GM18505 (cell line): Measurements from ENCODE around the gene LGALS3.

Experiments
- ATAC-seq: cut with Tn5 transposase; IDR thresholded peaks from one replicate; pipeline ENCODE4 v1.9.1; 2021; ENCODE audit not compliant: unreplicated experiment
- POLR2A ChIP-seq: IDR thresholded peaks from 4 replicates; pipeline ENCODE4 v1.6.1; 2011; ENCODE audit warnings: borderline replicate concordance; ENCODE audit not compliant: insufficient read depth, insufficient read length; ENCODE audit errors: extremely low read depth

The LGALS3 gene

GRCh38 chr14:55129428-55130195 is 560 bp downstream of the LGALS3 start:
- peak; percentile 51 for ATAC-seq
- TF ChIP-seq POLR2A, result peak; percentile 32

GRCh38 chr14:55130196-55130550 is 1.1 kb downstream of the LGALS3 start:
- no peak for TF ChIP-seq POLR2A
- ATAC-seq, result no peak

- ATAC-seq, result no peak
- TF ChIP-seq POLR2A, result no peak
Observed at GRCh38 chr14:55131370-55132137, 2.5 kb downstream of the LGALS3 start.

- TF ChIP-seq POLR2A, result no peak
- no peak for ATAC-seq
Observed at GRCh38 chr14:55133416-55133815, 4.4 kb downstream of the LGALS3 start.

- TF ChIP-seq POLR2A, result no peak
- ATAC-seq, result no peak
Observed at GRCh38 chr14:55136241-55136640, 7.2 kb downstream of the LGALS3 start.

- no peak for ATAC-seq
- TF ChIP-seq POLR2A, result no peak
Observed at GRCh38 chr14:55136885-55137786, 8.1 kb downstream of the LGALS3 start.

GRCh38 chr14:55138091-55138490 is 9.0 kb downstream of the LGALS3 start:
- TF ChIP-seq POLR2A, result no peak
- ATAC-seq, result no peak

GRCh38 chr14:55139141-55139540 is 10.1 kb downstream of the LGALS3 start:
- ATAC-seq, result no peak
- TF ChIP-seq POLR2A, result no peak

- ATAC-seq, result no peak
- no peak for TF ChIP-seq POLR2A
Observed at GRCh38 chr14:55139696-55140509, 10.9 kb downstream of the LGALS3 start.

- no peak for TF ChIP-seq POLR2A
- ATAC-seq, result no peak
Observed at GRCh38 chr14:55141825-55142224, 12.8 kb downstream of the LGALS3 start.

GRCh38 chr14:55142466-55142865 is 13.4 kb downstream of the LGALS3 start:
- ATAC-seq, result no peak
- TF ChIP-seq POLR2A, result no peak

GRCh38 chr14:55146425-55146824 is 17.4 kb downstream of the LGALS3 start:
- ATAC-seq, result no peak
- TF ChIP-seq POLR2A, result no peak
